K562 (cell line): ENCODE results near the gene NQO2.
A peak's percentile ranks its signal among the peaks of the same experiment; 100 is the strongest.

Experiments
- NUFIP1 ChIP-seq: fragments of 450-650 bp; IDR thresholded peaks from 2 replicates; pipeline ENCODE4 v1.6.1; 2018; ENCODE audit not compliant: partially characterized antibody
- PRPF4 ChIP-seq: fragments of 200-400 bp; formaldehyde crosslinking; IDR thresholded peaks from one replicate; pipeline ENCODE4 v1.6.1; 2017; ENCODE audit warnings: low read length, low read depth, mild to moderate bottlenecking; ENCODE audit not compliant: insufficient read depth, poor library complexity, severe bottlenecking
- ZZZ3 ChIP-seq: fragments of 450-650 bp; IDR thresholded peaks from 2 replicates; pipeline ENCODE4 v1.6.1; 2016; ENCODE audit warnings: antibody characterized with exemption, mild to moderate bottlenecking, moderate library complexity
- TF ChIP-seq, protein P1 (sequence below), 3 experiments: IDR thresholded peaks in 2 of 3; conservative IDR thresholded peaks in 1 of 3; 2 replicates each; pipeline ENCODE4 v1.5.1; 2011 to 2012; ENCODE audit warnings: low read length in 3 of 3, mild to moderate bottlenecking in 3 of 3, control low read depth in 2 of 3, improper control_type of control experiment in 1 of 3, inconsistent platforms in 1 of 3, low read depth in 1 of 3, mixed read lengths in 1 of 3, moderate library complexity in 1 of 3; ENCODE audit not compliant: insufficient read depth in 2 of 3

DNA sequence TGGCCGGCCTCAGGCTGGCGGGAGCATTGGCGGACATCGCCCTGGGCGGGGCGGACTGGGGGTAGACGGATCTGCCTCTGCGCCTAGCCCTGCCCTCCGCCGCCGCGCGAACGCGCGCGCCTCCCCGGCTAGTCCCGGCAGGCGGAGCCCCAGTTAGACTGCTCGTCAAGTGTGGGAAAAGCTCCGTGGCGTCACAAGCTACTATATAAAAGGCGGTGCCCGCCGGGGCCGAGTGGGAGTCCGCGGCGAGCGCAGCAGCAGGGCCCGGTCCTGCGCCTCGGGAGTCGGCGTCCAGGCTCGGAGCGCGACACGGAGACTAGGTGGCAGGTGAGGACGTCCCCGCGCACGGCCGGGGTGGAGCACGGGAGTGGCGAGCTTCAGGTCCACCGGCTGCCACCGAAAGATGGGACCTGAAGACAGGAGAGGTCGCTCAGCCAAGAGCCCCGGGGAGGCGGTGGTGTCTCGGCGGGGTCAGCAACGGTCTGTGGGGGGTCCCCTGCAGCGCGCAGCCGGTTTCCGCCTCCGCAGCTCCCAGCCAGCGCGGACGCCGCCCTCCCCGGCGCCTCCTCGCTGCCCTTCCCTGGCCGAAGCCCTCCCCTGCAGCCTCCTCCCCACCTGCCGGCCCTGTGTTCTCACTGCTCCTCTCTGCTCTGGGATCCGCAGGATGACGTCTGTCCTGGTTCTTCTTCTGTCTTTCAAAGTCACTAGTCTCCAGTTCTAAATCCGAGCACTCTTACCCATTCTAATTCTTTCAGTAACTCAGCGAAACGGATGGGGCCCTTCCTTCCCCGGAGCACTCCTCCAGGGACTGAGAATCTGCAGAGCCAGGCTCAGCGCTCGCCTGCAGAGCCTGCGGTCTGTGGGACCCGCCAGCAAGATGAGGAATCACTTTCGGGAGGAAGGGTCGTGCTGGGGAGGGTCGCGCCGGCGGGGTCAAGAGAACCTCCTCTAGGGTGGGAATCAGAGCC lies 64.3 kb downstream of the NQO2 start:
- TF ChIP-seq PRPF4 (no peak), ZZZ3 (no peak), NUFIP1 (no peak)
- TF ChIP-seq, protein P1, sequence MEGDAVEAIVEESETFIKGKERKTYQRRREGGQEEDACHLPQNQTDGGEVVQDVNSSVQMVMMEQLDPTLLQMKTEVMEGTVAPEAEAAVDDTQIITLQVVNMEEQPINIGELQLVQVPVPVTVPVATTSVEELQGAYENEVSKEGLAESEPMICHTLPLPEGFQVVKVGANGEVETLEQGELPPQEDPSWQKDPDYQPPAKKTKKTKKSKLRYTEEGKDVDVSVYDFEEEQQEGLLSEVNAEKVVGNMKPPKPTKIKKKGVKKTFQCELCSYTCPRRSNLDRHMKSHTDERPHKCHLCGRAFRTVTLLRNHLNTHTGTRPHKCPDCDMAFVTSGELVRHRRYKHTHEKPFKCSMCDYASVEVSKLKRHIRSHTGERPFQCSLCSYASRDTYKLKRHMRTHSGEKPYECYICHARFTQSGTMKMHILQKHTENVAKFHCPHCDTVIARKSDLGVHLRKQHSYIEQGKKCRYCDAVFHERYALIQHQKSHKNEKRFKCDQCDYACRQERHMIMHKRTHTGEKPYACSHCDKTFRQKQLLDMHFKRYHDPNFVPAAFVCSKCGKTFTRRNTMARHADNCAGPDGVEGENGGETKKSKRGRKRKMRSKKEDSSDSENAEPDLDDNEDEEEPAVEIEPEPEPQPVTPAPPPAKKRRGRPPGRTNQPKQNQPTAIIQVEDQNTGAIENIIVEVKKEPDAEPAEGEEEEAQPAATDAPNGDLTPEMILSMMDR (IDR thresholded peaks at IDR 0.05 in 2 of 3, conservative IDR thresholded peaks at IDR 0.05 in 1 of 3; ENCODE audit: insufficient read depth in 2 of 3, low read depth in 1 of 3, low read length in 3 of 3), result peak; percentile 7 to 27 (median 10); a peak in 3 of 6 replicates
